UCSD-AML1 (cell line): ENCODE data around the gene SMIM23.
A peak's percentile ranks its signal among the peaks of the same experiment; 100 is the strongest.

ENCODE experiments used
- DNase-seq: peaks from one replicate; lab custom pipeline; 2025; ENCODE audit not compliant: unreplicated experiment; lab: John Stamatoyannopoulos, UW

SMIM23 gene

GRCh38 chr5:171785517-171785916 lies at the start of gene SMIM23:
SMIM23 (plus strand) TSS chr5:171785817; CDS start chr5:171785872, 55 bp downstream.
- no peak for DNase-seq

- DNase-seq: no peak
Measured at GRCh38 chr5:171736976-171737891, 48.4 kb upstream of the SMIM23 start.

- DNase-seq: no peak
Measured at GRCh38 chr5:171738501-171738900, 47.1 kb upstream of the SMIM23 start.

- DNase-seq: no peak
Measured at GRCh38 chr5:171739271-171739670, 46.3 kb upstream of the SMIM23 start.

GRCh38 chr5:171743436-171744076 lies 42.1 kb upstream of the SMIM23 start:
- no peak for DNase-seq

- DNase-seq: no peak
Measured at GRCh38 chr5:171744264-171744663, 41.4 kb upstream of the SMIM23 start.

- DNase-seq: no peak
Measured at GRCh38 chr5:171744882-171745281, 40.7 kb upstream of the SMIM23 start.

GRCh38 chr5:171745602-171746001 lies 40.0 kb upstream of the SMIM23 start:
- no peak for DNase-seq

- DNase-seq: no peak
Measured at GRCh38 chr5:171747061-171747859, 38.4 kb upstream of the SMIM23 start.

GRCh38 chr5:171748720-171749119 lies 36.9 kb upstream of the SMIM23 start:
- no peak for DNase-seq

GRCh38 chr5:171749365-171749764 lies 36.3 kb upstream of the SMIM23 start:
- no peak for DNase-seq

- DNase-seq: peak; percentile 39
Measured at GRCh38 chr5:171750311-171750788, 35.3 kb upstream of the SMIM23 start.

- no peak for DNase-seq
Measured at GRCh38 chr5:171755354-171755821, 30.2 kb upstream of the SMIM23 start.

- no peak for DNase-seq
Measured at GRCh38 chr5:171757853-171758535, 27.6 kb upstream of the SMIM23 start.

GRCh38 chr5:171759777-171760176 lies 25.8 kb upstream of the SMIM23 start:
- DNase-seq: no peak

GRCh38 chr5:171762021-171762608 lies 23.5 kb upstream of the SMIM23 start:
- DNase-seq: no peak

GRCh38 chr5:171762903-171763302 lies 22.7 kb upstream of the SMIM23 start:
- DNase-seq: no peak

GRCh38 chr5:171764265-171764664 lies 21.4 kb upstream of the SMIM23 start:
- no peak for DNase-seq

GRCh38 chr5:171766875-171767274 lies 18.7 kb upstream of the SMIM23 start:
- DNase-seq: no peak

GRCh38 chr5:171770153-171770552 lies 15.5 kb upstream of the SMIM23 start:
- peak; percentile 35 for DNase-seq
